Measurements from ENCODE around the gene CASZ1. TPM values are rescaled to one million over a fixed set of nuclear protein-coding genes. Genes with fewer than 3 reads are reported as not detected.

The CASZ1 gene
- polyA plus RNA-seq (2012; ENCODE audit: missing spikeins) = 0.91 TPM

GRCh38 chr1:10796029-10796944 is at the start of gene CASZ1:
CASZ1 (minus strand) TSS chr1:10796646; CDS start chr1:10693889, 102,757 bp downstream.
- FAIRE-seq (no peak), DNase-seq (ENCODE audit: insufficient read length) (no peak)
- no peak for TF ChIP-seq POLR2AphosphoS5 (IDR thresholded peaks at IDR 0.05; ENCODE audit: low read depth, low read length)
- no peak for TF ChIP-seq TAF1 (IDR thresholded peaks at IDR 0.05; ENCODE audit: borderline replicate concordance, low read depth, low read length)
- TF ChIP-seq POLR2A (IDR thresholded peaks at IDR 0.05; ENCODE audit: low read depth, low read length) = no peak

GRCh38 chr1:10843697-10844096 is 47.3 kb upstream of the CASZ1 start:
- DNase-seq (ENCODE audit: insufficient read length) (no peak), FAIRE-seq (no peak)
- TF ChIP-seq POLR2AphosphoS5 (IDR thresholded peaks at IDR 0.05; ENCODE audit: low read depth, low read length) (no peak), TAF1 (IDR thresholded peaks at IDR 0.05; ENCODE audit: borderline replicate concordance, low read depth, low read length) (no peak), POLR2A (IDR thresholded peaks at IDR 0.05; ENCODE audit: low read depth, low read length) (no peak)

- TF ChIP-seq POLR2A (IDR thresholded peaks at IDR 0.05; ENCODE audit: low read depth, low read length) (no peak), TAF1 (IDR thresholded peaks at IDR 0.05; ENCODE audit: borderline replicate concordance, low read depth, low read length) (no peak), POLR2AphosphoS5 (IDR thresholded peaks at IDR 0.05; ENCODE audit: low read depth, low read length) (no peak)
- no peak for FAIRE-seq
- DNase-seq (ENCODE audit: insufficient read length) = no peak
Measured at GRCh38 chr1:10841118-10841517, 44.7 kb upstream of the CASZ1 start.

GRCh38 chr1:10839188-10839770 is 42.8 kb upstream of the CASZ1 start:
- DNase-seq (ENCODE audit: insufficient read length) = no peak
- TF ChIP-seq POLR2AphosphoS5 (IDR thresholded peaks at IDR 0.05; ENCODE audit: low read depth, low read length) (no peak), TAF1 (IDR thresholded peaks at IDR 0.05; ENCODE audit: borderline replicate concordance, low read depth, low read length) (no peak), POLR2A (IDR thresholded peaks at IDR 0.05; ENCODE audit: low read depth, low read length) (no peak)
- no peak for FAIRE-seq

GRCh38 chr1:10838541-10838940 is 42.1 kb upstream of the CASZ1 start:
- no peak for FAIRE-seq
- no peak for DNase-seq (ENCODE audit: insufficient read length)
- TF ChIP-seq POLR2A (IDR thresholded peaks at IDR 0.05; ENCODE audit: low read depth, low read length) = no peak
- no peak for TF ChIP-seq TAF1 (IDR thresholded peaks at IDR 0.05; ENCODE audit: borderline replicate concordance, low read depth, low read length)
- no peak for TF ChIP-seq POLR2AphosphoS5 (IDR thresholded peaks at IDR 0.05; ENCODE audit: low read depth, low read length)

GRCh38 chr1:10836726-10837125 is 40.3 kb upstream of the CASZ1 start:
- no peak for TF ChIP-seq POLR2A (IDR thresholded peaks at IDR 0.05; ENCODE audit: low read depth, low read length)
- no peak for TF ChIP-seq POLR2AphosphoS5 (IDR thresholded peaks at IDR 0.05; ENCODE audit: low read depth, low read length)
- no peak for TF ChIP-seq TAF1 (IDR thresholded peaks at IDR 0.05; ENCODE audit: borderline replicate concordance, low read depth, low read length)
- FAIRE-seq (no peak), DNase-seq (ENCODE audit: insufficient read length) (no peak)

- no peak for TF ChIP-seq POLR2AphosphoS5 (IDR thresholded peaks at IDR 0.05; ENCODE audit: low read depth, low read length)
- TF ChIP-seq TAF1 (IDR thresholded peaks at IDR 0.05; ENCODE audit: borderline replicate concordance, low read depth, low read length) = no peak
- no peak for TF ChIP-seq POLR2A (IDR thresholded peaks at IDR 0.05; ENCODE audit: low read depth, low read length)
- DNase-seq (ENCODE audit: insufficient read length) (no peak), FAIRE-seq (no peak)
Measured at GRCh38 chr1:10835822-10836421, 39.5 kb upstream of the CASZ1 start.

- no peak for FAIRE-seq
- no peak for DNase-seq (ENCODE audit: insufficient read length)
- TF ChIP-seq POLR2AphosphoS5 (IDR thresholded peaks at IDR 0.05; ENCODE audit: low read depth, low read length) = no peak
- TF ChIP-seq TAF1 (IDR thresholded peaks at IDR 0.05; ENCODE audit: borderline replicate concordance, low read depth, low read length) = no peak
- TF ChIP-seq POLR2A (IDR thresholded peaks at IDR 0.05; ENCODE audit: low read depth, low read length) = no peak
Measured at GRCh38 chr1:10835421-10835820, 39.0 kb upstream of the CASZ1 start.

- TF ChIP-seq POLR2A (IDR thresholded peaks at IDR 0.05; ENCODE audit: low read depth, low read length) = no peak
- TF ChIP-seq POLR2AphosphoS5 (IDR thresholded peaks at IDR 0.05; ENCODE audit: low read depth, low read length) = no peak
- no peak for DNase-seq (ENCODE audit: insufficient read length)
- FAIRE-seq = no peak
Measured at GRCh38 chr1:10834770-10835412, 38.4 kb upstream of the CASZ1 start.

- TF ChIP-seq TAF1 (IDR thresholded peaks at IDR 0.05; ENCODE audit: borderline replicate concordance, low read depth, low read length) (no peak), POLR2A (IDR thresholded peaks at IDR 0.05; ENCODE audit: low read depth, low read length) (no peak), POLR2AphosphoS5 (IDR thresholded peaks at IDR 0.05; ENCODE audit: low read depth, low read length) (no peak)
- FAIRE-seq (no peak), DNase-seq (ENCODE audit: insufficient read length) (no peak)
Measured at GRCh38 chr1:10833630-10834557, 37.4 kb upstream of the CASZ1 start.

Data from GM12892 (cell line).